ENCODE data around the gene MRTFB.
A peak's percentile ranks its signal among the peaks of the same experiment; 100 is the strongest.

MRTFB gene

GRCh38 chr16:14296663-14297062 is 225.5 kb downstream of the MRTFB start:
- TF ChIP-seq CTCF (IDR thresholded peaks at IDR 0.05; ENCODE audit: borderline replicate concordance, extremely low read depth, low read length, poor library complexity, severe bottlenecking), result no peak
- no peak for TF ChIP-seq EZH2 (IDR thresholded peaks at IDR 0.05; ENCODE audit: borderline replicate concordance, low read depth, low read length, severe bottlenecking)

GRCh38 chr16:14298374-14299122 is 227.4 kb downstream of the MRTFB start:
- Histone ChIP-seq H3K36me3 (ENCODE audit: insufficient read depth, low read length) (no peaks in the 10 kb centered on the region), H2AFZ (ENCODE audit: low read depth, low read length) (no peak overlapping the region), H3K4me2 (ENCODE audit: insufficient read depth, low read length) (no peak overlapping the region), H3K79me2 (ENCODE audit: insufficient read depth, low read length) (no peaks in the 10 kb centered on the region; the same call in 1 of the 2 replicates), H3K9ac (ENCODE audit: low read depth, low read length) (no peak overlapping the region), H3K4me1 (ENCODE audit: insufficient read depth, low read length) (peaks cover 16% of the 10 kb centered on the region), H4K20me1 (ENCODE audit: insufficient read depth, low read length) (0 out of 2 replicates have a peak, but pooled peaks cover 7% of the 10 kb centered on the region), H3K27me3 (ENCODE audit: insufficient read depth, low read length, poor library complexity) (peaks cover 21% of the 10 kb centered on the region), H3K4me3 (ENCODE audit: low read depth in 1 of 2, low read length in 2 of 2) (no peak overlapping the region), H3K27ac (ENCODE audit: low read length) (no peak overlapping the region), H3K9me3 (ENCODE audit: insufficient read depth, low read length, severe bottlenecking) (no peaks in the 10 kb centered on the region)
- ATAC-seq (ENCODE audit: insufficient read depth, low read depth), result no peak
- TF ChIP-seq EZH2 (IDR thresholded peaks at IDR 0.05; ENCODE audit: borderline replicate concordance, low read depth, low read length, severe bottlenecking), result no peak
- TF ChIP-seq CTCF (IDR thresholded peaks at IDR 0.05; ENCODE audit: borderline replicate concordance, extremely low read depth, low read length, poor library complexity, severe bottlenecking), result no peak
- DNase-seq, result no peak

More at GRCh38 chr16:14296663-14297062, 225.5 kb downstream of the MRTFB start:
- Histone ChIP-seq H3K36me3 (ENCODE audit: insufficient read depth, low read length) (no peaks in the 10 kb centered on the region), H3K4me1 (ENCODE audit: insufficient read depth, low read length) (peaks cover 6% of the 10 kb centered on the region), H3K27me3 (ENCODE audit: insufficient read depth, low read length, poor library complexity) (peaks cover 6% of the 10 kb centered on the region), H3K27ac (ENCODE audit: low read length) (no peak overlapping the region), H3K79me2 (ENCODE audit: insufficient read depth, low read length) (no peaks in the 10 kb centered on the region), H3K9ac (ENCODE audit: low read depth, low read length) (no peak overlapping the region), H2AFZ (ENCODE audit: low read depth, low read length) (no peak overlapping the region), H3K4me2 (ENCODE audit: insufficient read depth, low read length) (no peak overlapping the region), H3K4me3 (ENCODE audit: low read depth in 1 of 2, low read length in 2 of 2) (no peak overlapping the region), H4K20me1 (ENCODE audit: insufficient read depth, low read length) (0 out of 2 replicates have a peak, but pooled peaks cover 5% of the 10 kb centered on the region), H3K9me3 (ENCODE audit: insufficient read depth, low read length, severe bottlenecking) (no peaks in the 10 kb centered on the region)
- ATAC-seq (ENCODE audit: insufficient read depth, low read depth) (no peak), DNase-seq (no peak)

GRCh38 chr16:14300705-14301168 is 229.6 kb downstream of the MRTFB start:
- TF ChIP-seq CTCF (IDR thresholded peaks at IDR 0.05; ENCODE audit: borderline replicate concordance, extremely low read depth, low read length, poor library complexity, severe bottlenecking) (peak; percentile 62), EZH2 (IDR thresholded peaks at IDR 0.05; ENCODE audit: borderline replicate concordance, low read depth, low read length, severe bottlenecking) (no peak)
- Histone ChIP-seq H3K4me2 (ENCODE audit: insufficient read depth, low read length) (no peak overlapping the region), H3K27ac (ENCODE audit: low read length) (no peak overlapping the region), H3K9me3 (ENCODE audit: insufficient read depth, low read length, severe bottlenecking) (no peaks in the 10 kb centered on the region), H2AFZ (ENCODE audit: low read depth, low read length) (no peak overlapping the region), H3K4me3 (ENCODE audit: low read depth in 1 of 2, low read length in 2 of 2) (no peak overlapping the region), H3K9ac (ENCODE audit: low read depth, low read length) (no peak overlapping the region), H4K20me1 (ENCODE audit: insufficient read depth, low read length) (0 out of 2 replicates have a peak, but pooled peaks cover 9% of the 10 kb centered on the region), H3K4me1 (ENCODE audit: insufficient read depth, low read length) (peaks cover 23% of the 10 kb centered on the region), H3K27me3 (ENCODE audit: insufficient read depth, low read length, poor library complexity) (peaks cover 23% of the 10 kb centered on the region), H3K79me2 (ENCODE audit: insufficient read depth, low read length) (no peaks in the 10 kb centered on the region; the same call in 1 of the 2 replicates), H3K36me3 (ENCODE audit: insufficient read depth, low read length) (no peaks in the 10 kb centered on the region)
- ATAC-seq (ENCODE audit: insufficient read depth, low read depth) (peak; percentile 40), DNase-seq (peak; percentile 43)
